GM13976 (cell line): ENCODE measurements around the gene GIT2.
"Not testable (repeated sequence)": the region's sequence is repeated elsewhere in the genome, so short reads cannot be mapped to it uniquely, and the experiment has no call there.

Experiments used
- DNase-seq: peaks from one replicate; pipeline ENCODE4 v3.0.0; 2012; ENCODE audit warnings: low spot score
- in situ Hi-C: fragments of 300-500 bp; cut with MboI; formaldehyde crosslinking; loops from one replicate; pipeline ENCODE4 v1.12.0; 2022; ENCODE audit warnings: low sequenced_read_pairs, mixed read lengths, inconsistent platforms; ENCODE audit not compliant: unreplicated experiment
- TF ChIP-seq, protein P1 (sequence below): IDR thresholded peaks from 2 replicates; pipeline ENCODE4 v1.5.1; 2012; ENCODE audit warnings: borderline replicate concordance, mild to moderate bottlenecking; ENCODE audit not compliant: insufficient read depth; ENCODE audit errors: extremely low read depth, missing control alignments, control extremely low read depth

GIT2 gene

DNA sequence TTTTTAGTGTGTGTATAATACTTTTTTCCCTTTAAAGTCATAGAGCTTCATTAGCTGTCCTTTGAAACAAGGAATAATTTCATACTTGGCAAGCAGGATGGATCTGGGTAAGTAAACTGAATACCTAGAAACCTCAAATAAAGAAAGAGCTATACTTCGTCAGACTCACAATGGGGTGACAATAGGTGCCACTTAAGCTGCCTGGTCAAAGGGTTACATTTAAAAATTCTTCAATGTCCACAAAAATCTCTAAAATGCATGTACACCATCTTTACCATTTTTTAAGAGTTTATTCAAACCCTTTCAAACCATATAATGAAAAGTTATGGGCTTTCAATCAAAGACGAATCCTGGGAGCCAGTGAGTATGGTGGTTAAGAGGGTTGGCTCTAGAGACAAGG lies 3.1 kb downstream of the GIT2 start:
- TF ChIP-seq, protein P1, sequence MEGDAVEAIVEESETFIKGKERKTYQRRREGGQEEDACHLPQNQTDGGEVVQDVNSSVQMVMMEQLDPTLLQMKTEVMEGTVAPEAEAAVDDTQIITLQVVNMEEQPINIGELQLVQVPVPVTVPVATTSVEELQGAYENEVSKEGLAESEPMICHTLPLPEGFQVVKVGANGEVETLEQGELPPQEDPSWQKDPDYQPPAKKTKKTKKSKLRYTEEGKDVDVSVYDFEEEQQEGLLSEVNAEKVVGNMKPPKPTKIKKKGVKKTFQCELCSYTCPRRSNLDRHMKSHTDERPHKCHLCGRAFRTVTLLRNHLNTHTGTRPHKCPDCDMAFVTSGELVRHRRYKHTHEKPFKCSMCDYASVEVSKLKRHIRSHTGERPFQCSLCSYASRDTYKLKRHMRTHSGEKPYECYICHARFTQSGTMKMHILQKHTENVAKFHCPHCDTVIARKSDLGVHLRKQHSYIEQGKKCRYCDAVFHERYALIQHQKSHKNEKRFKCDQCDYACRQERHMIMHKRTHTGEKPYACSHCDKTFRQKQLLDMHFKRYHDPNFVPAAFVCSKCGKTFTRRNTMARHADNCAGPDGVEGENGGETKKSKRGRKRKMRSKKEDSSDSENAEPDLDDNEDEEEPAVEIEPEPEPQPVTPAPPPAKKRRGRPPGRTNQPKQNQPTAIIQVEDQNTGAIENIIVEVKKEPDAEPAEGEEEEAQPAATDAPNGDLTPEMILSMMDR = no peak
- in situ Hi-C loops = no loop called here

DNA sequence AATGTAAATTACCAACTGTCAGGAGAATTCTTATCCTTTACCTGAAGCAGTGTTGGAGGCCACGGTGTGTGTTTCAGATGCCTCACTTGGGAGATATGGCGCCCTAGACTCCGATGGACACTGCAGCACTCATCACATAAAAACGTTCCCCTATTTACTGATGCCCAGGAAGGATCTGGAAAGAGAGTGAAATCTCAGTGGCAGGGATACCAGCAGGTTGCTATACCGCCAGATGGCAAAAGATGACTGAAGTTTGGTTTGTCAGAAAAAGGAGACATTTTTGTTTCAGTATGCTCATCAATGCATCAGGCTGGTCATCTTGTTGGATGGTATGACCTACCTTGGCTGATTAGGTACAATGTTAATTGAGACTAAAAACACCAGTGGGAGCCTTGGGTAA lies 4.6 kb downstream of the GIT2 start:
- TF ChIP-seq, protein P1 = no peak
- DNase-seq = no peak
- in situ Hi-C loops = no loop called here

More for the DNA sequence above, 3.1 kb downstream of the GIT2 start:
- no peak for DNase-seq

DNA sequence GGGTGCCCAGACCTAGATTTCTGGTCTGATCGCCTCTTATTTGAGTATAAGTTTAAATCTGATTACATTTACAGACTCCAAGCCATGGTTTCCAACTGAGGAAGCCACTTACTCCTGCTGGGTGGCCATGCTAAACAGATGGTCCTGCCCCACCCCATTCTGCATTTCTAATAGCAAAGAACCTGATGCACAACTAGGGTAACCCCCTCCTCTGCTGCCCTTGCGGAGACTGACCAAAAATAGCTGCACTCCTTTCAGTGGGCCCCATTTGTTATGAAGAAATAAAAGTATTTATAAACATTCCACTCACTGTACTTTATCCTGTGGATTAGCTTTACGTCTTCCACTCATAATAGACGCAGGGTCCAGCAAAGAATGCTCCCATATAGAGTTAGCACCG lies 6.8 kb downstream of the GIT2 start:
- in situ Hi-C loops = no loop called here
- DNase-seq = no peak
- TF ChIP-seq, protein P1 = no peak

DNA sequence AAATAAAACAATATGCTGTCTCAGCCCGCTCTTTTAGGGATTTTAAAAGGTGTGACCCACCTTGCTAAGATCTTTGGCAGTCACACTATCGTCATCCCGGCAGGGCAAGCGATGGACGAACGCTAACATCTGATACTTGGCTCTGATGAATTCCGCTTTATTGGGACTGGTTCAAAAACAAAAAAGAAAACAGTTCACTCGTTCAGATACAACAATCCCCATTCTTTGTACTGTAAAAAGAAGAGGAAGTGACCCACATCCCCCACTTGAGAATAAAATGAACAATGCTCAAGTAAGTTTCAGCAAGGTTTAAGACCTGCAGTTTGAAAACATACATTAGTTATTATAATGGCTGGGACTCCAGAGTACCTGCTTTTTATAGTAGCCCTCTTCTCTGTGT lies 7.3 kb downstream of the GIT2 start:
- TF ChIP-seq, protein P1 = no peak
- in situ Hi-C loops = no loop called here
- no peak for DNase-seq

DNA sequence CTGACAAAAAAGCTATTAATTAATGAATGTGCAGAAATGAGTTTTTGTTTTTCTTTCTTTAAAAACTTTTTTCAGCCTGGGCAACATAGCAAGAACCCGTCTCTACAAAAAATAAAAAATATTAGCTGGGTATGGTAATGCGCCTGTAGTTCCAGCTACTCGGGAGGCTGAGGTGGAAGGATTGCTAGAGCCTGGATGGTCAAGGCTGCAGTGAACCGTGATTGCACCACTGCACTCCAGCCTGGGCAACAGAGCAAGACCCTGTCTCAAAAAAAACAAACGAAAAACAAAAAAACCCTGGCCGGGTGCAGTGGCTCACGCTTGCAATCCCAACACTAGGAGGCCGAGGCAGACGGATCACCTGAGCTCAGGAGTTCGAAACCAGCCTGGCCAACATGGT lies 7.9 kb downstream of the GIT2 start:
- DNase-seq = no peak
- TF ChIP-seq, protein P1 = no peak
- in situ Hi-C loops = no loop called here

DNA sequence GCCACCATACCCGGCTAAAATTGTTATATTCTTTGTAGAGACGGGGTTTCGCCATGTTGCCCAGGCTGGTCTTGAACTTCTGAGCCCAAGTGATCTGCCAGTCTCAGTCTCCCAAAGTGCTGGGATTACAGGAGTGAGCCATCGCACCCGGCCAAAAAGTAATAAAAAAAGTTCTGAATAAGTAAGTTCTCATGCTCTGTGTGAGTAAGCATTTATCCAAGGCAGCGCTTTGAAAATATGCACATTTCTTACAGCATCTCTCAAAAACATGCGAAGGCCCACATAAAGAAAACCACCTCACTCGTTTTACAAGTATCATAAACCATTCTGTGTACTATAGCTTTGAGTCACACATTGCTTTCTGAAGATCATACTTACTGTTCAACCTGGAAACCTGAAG lies 8.6 kb downstream of the GIT2 start:
- in situ Hi-C loops = no loop called here
- DNase-seq = no peak
- TF ChIP-seq, protein P1 = no peak

DNA sequence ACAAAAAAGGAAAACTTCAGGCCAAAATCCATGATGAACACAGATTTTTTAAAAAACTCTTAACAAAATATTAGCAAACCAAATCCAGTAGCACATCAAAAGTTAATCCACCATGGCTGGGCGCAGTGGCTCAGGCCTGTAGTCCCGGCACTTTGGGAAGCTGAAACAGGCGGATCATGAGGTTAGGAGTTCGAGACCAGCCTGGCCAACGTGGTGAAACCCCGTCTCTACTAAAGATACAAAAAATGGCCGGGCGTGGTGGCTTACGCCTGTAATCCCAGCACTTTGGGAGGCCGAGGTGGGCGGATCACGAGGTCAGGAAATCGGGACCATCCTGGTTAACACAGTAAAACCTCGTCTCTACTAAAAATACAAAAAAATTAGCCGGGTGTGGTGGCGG lies 9.9 kb downstream of the GIT2 start:
- in situ Hi-C loops, DNase-seq: not testable (repeated sequence)
